Hindlimb muscle (tissue), 1 donor: ENCODE data around the gene SMIM45.

Source experiments
- DNase-seq: peaks from one replicate; pipeline ENCODE4 v3.0.0-alpha.2; 2013

SMIM45 gene

GRCh38 chr22:41971431-41971830 is 19.5 kb downstream of the SMIM45 start:
- DNase-seq, result no peak

- no peak for DNase-seq
These were observed 22.8 kb downstream of the SMIM45 start for GRCh38 chr22:41974691-41975290.

DNA sequence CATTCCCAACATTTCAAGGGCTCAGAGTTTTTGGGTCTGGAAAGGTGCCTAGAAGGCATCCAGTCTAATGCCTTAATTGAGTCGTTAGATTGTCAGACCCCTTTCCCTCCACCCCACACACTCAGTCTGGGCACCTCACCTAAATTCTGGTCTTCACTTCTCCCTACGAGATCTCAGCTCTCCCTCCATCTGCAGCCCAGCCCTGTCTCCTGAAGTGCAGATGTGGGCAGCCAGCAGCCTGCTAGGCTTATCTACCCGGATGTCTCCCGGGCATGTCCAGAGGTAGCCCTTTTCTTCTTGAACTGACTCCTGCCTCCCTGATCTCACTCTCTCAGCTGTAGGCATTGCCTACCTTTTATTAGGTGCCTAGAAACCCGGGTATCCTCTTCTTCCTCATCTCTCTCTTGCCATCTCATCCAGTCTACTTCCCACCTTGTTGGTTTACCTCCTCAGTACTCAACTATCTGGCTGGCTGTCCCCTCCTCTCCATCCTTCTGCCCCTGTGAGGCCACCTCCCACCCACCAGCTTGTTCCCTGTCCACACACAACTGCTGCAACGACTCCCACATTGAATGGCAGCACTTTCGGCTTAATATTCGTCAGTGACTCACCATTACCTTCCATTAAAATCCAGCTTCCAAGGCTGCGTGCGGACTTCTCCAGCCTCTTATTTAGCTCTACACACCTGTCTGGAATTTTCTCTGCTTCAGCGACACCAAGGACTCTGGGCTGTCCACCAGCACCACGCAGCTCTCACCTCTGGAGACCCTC is 23.5 kb downstream of the SMIM45 start:
- no peak for DNase-seq

DNA sequence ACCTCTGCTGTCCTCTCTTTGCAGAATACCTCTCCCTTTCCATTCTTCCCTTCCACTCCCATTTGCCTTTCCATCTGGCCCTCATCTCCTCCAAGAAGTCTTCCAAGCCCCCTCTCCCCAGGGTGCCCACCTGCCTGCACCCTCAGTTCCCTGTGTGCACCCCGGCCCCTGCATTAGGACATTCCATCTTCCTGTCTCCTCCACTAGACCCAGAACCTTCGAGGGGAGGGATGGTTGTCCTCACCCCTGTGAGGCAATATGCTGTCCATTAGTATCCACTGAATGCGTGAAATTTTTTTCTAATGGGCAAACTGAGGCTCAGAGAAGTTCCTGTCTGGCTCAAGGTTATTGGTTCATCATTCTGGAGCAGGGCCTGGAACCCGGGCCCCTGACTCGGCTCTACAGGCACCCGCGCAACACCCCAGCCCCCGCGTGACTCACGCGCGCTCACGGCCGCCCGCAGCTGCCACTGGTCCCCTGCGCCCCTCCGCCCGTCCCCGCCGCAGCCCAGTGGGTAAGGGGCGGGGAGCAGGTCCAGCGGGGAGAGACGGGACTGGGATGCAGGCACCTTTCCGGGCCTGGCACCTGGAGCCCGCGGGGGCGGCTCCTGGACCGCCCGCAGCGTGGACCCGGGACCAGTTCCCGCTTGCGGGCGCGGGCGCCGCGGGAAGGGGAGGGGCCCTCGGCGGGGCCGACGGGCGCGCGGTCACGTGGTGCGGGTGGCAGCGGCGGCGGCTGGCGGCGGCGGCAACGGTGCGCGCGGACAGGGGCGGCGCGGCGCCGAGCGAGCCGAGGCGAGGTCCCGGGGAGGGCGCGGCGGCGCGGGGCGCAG is 24.3 kb downstream of the SMIM45 start:
- DNase-seq, result no peak

DNA sequence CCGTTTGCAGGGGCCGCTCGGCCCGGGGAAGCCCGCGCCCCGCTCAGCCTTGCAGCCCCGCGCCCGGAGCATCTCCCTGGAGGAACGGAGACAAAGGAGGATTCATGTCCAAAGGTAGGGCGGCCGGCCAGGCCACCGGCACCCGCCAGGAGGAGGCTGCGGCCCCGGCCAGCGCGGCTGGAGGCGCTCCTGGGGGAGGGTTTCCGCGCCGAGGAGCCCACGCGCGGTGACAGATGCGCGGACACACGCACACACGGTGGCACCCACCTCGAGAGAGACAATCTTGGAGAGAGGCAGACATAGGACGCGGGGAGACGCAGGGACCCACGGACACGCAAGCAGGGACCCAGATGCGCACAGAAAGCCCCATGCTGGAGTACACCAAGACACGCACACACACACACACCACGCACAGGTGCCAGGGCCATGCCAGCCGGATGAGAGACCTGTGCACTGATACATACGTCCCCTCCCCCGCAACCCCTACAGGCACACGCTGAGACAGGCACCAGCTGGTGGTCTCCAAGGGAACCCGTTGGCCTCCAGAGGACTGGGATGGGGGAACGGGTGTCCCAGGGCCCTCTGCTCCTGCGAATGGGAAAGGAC is 25.1 kb downstream of the SMIM45 start:
- DNase-seq, result no peak

DNA sequence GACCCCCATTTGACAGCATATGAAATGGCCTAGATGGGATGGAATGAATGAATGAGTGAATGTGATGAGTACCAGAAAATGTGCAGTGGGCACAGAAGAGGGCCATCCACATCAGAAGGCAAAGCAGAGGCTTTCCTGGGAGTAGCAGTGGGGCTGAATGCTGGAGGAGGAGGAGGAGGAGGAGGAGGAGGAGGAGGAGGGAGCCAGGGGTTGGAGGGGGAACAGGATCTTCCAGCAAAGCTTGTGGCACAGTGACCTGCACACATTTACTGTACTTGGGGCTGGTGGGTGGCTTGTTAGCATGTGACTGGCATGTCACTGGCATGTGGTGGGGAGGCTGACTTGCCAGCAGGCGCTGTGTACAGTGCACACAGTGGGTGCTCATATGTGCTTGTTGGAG is 26.8 kb downstream of the SMIM45 start:
- DNase-seq, result no peak

- no peak for DNase-seq
These were observed 27.7 kb downstream of the SMIM45 start for GRCh38 chr22:41979423-41980250.

DNA sequence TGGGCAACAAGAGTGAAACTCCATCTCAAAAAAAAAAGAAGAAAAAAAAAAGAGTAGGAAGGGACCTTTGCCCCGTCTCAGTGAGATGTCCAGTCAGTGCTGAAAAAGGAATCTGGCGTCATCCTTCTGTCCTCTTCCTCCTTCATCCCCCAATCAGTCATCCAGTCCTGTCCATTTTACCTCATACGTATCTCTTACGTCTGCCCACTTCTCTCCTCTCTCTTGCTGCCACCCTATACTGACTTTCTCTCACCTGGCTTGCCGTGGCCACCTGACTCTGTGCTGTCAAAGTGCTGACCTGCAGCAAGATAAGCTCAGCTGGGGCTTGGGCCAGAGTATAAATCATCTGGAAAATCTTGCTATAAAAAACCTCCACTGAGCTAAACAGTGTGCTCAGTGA is 30.9 kb downstream of the SMIM45 start:
- DNase-seq, result no peak

DNA sequence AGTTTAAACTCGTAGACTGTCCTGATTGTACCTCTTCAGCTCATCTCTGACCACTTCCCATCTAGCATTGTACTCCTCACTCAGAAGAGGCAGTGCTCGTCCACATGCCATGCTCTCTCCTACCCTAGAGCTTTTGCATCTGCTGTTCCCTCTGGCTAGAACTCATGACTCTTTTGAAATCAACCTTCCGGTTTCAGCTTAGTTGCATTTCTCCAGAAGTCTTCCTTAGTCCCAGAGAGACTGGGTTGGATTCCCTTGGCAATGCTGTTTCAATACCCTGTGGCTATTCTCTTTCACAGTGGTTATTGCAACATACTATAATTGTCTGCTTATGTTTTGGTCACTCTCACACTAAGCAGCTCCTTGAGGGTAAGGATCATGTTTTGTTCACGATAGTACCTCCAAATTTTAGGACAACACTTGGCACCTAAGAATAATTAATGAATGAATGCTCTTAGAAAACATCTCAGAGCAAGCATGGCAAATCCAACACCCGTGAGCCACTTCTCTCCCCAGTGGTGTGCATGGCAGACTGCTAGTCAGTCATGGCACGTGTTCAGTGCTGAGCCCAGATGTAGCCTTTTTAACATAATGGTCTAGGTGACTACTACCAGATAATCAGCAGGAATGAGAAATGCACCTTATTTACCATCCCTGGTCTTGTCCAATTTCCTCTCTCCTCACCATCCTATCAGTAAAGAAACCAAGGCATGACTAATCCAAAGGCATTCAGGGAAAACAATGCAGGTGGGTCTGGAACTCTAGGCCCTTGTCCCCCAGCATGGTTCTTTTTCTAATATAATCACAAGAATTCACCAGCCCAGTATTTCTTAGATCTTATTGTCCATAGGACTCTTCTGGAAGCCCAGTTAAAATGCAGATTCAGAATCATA is 31.8 kb downstream of the SMIM45 start:
- no peak for DNase-seq

GRCh38 chr22:41987276-41987675 is 35.3 kb downstream of the SMIM45 start:
- DNase-seq, result no peak

DNA sequence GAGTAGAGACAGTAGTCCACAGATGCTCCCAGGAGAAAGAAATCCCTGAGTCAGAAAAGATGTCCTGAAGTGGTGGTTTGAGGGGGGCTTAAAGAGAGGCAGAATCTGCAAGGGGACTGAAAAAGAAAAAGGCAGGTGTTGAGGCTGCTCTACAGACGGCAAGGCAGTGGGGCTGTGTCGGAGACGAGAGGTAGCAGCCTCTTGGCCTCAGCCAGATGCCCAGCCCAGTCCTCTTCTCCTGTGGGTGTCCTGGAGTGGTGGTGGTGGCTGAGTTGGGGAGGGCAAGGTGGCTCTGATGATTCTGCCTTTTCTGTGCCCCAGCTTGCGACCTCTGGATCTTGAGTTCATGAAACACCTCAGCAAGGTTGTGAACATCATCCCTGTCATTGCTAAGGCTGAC is 37.3 kb downstream of the SMIM45 start:
- no peak for DNase-seq

DNA sequence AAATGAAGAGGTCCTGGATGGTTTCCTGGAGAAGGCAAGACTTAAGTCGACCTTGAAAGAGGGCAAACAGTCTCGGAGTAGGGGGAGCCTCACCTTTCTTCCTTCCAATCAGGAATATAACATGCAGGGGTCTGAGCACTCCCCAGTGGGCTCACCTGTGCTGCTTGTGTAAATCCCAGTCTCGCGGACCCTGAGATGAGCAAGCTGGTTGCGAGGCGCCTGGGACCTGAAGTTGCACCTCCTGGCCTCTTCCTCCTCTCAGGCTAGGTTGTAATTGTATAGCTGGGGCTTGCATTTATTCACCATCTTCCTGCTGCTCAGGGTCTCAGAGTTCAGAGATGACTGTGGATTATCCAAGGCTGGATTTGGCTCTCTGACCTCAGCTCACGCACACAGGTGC is 39.2 kb downstream of the SMIM45 start:
- DNase-seq, result no peak

DNA sequence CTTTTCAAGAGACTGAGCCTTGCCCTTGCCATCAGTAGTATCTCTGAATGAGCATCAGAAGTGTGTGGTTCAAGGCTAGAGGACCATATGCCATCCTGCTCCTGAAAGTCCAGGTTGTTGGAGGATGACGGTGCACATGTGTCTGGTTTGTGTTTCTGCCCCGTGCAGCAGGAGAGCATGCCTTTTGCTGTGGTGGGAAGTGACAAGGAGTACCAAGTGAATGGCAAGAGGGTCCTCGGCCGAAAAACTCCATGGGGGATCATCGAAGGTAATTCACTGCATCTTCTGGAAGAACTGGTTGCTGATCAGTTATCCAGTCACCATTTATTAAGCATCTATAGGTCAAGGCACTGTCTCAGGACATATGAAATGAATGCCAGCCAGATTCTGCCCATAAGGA is 40.5 kb downstream of the SMIM45 start:
- no peak for DNase-seq

DNA sequence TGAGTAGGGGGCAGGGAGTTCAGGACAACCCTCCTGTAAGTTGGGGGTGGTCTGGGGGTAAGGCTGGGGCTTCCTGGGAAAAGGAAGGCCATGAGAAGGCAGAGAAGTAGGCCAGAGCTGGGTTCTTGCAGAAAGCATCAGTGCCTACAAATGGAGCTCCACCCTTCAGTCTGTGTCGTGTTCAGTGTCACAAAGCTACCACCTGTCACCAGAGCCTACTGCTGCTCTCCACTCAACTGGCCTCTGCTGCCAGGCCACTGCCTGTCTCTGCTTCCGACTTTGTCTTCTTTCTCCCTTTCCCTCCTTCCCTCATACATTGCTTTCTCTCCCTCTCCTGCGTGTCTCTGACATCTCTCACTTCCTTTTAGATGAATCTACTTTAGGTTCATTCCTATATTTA is 43.3 kb downstream of the SMIM45 start:
- no peak for DNase-seq

DNA sequence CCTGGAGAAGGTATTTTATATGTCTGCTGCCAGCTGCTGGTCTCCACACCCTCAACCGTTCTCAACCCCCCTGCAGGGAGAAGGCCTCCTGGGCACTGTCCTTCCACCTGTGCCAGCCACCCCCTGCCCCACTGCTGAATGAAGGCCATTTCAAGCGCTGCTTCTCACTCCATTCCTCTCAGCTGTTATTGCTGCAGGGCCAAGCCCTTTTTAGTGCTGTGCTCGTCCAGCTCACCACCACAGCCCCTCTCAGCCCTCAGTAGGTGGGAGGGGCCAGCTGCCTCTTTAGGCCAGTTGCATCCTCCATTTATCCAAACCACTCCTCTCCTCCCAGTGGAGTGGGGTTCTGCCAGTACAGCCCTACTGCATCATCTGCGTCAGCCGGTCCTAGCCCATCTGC is 44.9 kb downstream of the SMIM45 start:
- no peak for DNase-seq

DNA sequence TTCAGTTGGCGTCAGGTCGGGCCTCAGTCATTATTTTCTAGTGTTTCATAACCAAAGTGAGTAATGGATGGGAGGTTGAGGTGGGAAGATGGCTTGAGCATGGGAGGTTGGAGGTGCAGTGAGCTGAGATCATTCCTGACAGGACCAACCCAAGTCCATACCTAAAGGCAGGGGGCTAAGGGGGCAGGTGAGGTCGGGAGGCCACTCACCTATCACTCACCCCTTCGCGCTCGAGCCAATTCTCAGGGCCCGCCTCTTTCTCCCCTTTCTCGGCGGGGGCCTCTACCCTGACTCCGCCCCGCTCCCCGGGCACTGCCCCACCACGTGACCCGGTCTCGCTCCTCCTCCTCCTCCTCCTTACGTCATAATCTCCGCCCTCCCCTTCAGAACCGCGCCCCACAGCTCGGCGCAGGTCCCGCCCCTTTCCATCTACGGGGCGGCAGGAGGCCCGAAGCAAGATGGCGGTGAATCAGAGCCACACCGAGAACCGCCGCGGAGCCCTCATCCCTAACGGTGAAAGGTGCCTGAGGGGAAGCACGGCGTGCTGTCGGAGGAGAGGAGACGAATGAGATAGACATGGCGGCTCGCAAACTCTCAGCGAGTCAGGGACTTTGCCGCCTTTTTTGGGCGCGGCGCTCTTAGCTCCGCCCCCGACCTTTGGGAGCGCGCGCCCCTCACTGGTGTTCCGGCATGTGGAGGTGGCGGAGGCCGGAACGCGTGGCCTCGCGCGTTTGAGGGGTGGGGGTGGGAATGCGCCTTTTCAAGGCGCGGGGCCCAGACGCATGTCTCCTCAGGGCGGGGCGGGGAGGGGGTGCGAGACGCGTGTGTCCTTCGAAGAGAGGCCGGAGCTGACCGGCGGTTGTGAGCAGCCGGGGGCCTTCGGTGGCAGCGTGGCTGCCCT is 46.7 kb downstream of the SMIM45 start, which contains the start of gene WBP2NL:
Gene WBP2NL (plus strand): TSS at position 428 of the 901 bp plus-strand sequence. CDS start 31 bp downstream, at position 459.
- peak; percentile 57 for DNase-seq

DNA sequence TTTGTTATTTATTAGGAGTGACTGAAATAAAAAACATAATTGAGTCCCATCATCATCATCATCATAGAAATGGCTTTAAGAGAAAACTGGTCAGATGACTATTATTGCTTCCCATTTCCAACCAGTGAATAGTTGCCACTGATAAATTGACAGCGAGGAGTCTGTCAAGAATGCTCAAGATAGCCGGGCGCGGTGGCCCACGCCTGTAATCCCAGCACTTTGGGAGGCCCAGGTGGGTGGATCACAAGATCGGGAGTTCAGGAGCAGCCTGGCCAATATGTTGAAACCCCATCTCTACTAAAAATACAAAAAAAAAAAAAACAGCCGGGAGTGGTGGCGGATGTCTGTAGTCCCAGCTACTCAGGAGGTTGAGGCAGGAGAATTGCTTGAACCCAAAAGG is 48.5 kb downstream of the SMIM45 start:
- DNase-seq, result no peak

DNA sequence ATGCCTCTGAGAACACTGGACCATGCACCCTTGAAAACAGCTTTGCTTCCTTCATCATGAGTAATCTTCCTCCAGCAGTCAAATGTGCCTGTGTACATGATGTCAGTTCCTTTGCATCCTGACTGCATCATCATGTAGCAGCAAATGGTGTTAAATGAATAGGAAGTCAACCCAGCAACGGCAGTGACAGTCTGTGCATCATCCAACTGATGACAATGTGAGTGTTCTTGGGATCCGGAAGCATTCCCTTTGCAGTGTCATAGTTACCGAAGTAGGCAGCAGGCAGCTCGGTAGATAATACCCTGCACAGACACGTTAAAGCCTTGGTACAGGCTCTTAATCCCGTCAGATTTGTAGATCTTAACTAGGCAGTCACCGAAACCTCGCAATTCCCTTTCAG is 49.2 kb downstream of the SMIM45 start:
- no peak for DNase-seq

DNA sequence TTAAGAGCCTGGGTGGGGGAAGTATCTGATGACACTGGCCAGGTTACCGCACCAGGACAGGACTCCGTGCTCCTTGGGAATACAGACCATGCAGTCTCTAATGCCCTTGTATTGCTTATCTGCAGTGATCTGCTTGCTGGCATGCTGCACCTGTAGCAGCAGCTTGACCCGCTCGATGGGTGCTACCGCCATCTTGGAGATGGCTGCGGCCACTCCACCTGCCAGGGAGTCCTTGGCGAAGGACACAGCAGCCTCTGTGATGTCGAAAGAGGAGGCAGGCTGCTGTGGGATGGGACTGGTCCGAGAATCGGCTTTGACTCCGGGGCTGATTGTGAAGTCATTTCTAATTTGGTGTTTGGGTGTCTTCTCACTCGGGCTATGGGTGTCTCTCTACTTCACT is 49.8 kb downstream of the SMIM45 start:
- no peak for DNase-seq

DNA sequence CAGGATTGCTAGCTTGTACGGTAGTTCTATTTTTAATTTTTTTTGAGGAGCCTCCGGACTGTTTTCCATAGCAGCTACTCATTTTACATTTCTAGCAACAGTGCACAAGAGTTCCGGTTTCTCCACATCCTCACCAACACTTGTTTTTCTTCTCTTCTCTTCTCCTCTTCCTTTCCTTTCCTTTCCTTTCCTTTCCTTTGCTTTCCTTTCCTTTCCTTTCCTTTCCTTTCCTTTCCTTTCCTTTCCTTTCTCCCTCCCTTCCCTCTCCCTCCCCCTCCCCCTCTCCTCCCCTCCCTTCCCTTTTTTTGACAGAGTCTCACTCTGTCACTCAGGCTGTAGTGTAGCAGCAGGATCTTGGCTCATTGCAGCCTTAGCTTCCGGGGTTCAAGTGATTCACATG is 56.0 kb downstream of the SMIM45 start:
- DNase-seq, result no peak
